DOHH2 (cell line): ENCODE measurements around the gene XAF1.

Source experiments
- CTCF ChIP-seq: fragments of 200-600 bp; sonication (generic); IDR thresholded peaks from one replicate; pipeline ENCODE4 v1.5.1; 2014; ENCODE audit warnings: antibody characterized with exemption, mild to moderate bottlenecking, low read depth, low read length; ENCODE audit not compliant: poor library complexity, severe bottlenecking
- EZH2phosphoT487 ChIP-seq: fragments of 200-600 bp; sonication (generic); IDR thresholded peaks from 2 replicates; pipeline ENCODE4 v1.6.1; 2017; ENCODE audit warnings: borderline replicate concordance, mild to moderate bottlenecking, antibody characterized with exemption, low read length, moderate library complexity, mixed read lengths

- TF ChIP-seq CTCF (no peak), EZH2phosphoT487 (no peak)
These were observed 43.1 kb upstream of the XAF1 start for GRCh38 chr17:6712854-6713129.
